ENCODE data around the gene TTC3. TPM values are rescaled to one million over a fixed set of nuclear protein-coding genes. Genes with fewer than 3 reads are reported as not detected.
A peak's percentile ranks its signal among the peaks of the same experiment; 100 is the strongest.

Gene TTC3
- total RNA-seq, 2 experiments from 2014 or later = 141 to 142 TPM

DNA sequence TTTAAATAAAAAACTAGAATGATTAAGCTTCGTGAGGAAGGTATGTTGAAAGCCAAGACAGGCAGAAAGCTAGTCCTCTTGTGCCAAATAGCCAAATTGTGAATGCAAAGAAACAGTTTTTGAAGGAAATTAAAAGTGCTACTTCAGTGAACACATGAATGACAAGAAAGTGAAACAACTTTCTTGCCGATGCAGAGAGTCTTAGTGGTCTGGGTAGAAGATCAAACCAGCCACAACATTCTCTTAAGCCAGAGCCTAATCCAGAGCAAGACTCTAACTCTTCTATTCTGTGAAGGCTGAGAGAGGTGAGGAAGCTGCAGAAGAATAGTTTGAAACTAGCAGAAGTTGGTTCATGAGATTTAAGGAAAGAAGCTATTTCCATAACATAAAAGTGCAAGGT lies 63.2 kb downstream of the TTC3 start:
- TF ChIP-seq, protein P1, sequence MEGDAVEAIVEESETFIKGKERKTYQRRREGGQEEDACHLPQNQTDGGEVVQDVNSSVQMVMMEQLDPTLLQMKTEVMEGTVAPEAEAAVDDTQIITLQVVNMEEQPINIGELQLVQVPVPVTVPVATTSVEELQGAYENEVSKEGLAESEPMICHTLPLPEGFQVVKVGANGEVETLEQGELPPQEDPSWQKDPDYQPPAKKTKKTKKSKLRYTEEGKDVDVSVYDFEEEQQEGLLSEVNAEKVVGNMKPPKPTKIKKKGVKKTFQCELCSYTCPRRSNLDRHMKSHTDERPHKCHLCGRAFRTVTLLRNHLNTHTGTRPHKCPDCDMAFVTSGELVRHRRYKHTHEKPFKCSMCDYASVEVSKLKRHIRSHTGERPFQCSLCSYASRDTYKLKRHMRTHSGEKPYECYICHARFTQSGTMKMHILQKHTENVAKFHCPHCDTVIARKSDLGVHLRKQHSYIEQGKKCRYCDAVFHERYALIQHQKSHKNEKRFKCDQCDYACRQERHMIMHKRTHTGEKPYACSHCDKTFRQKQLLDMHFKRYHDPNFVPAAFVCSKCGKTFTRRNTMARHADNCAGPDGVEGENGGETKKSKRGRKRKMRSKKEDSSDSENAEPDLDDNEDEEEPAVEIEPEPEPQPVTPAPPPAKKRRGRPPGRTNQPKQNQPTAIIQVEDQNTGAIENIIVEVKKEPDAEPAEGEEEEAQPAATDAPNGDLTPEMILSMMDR (IDR thresholded peaks at IDR 0.05) = no peak
- Mint-ChIP-seq H3K4me1 (ENCODE audit: low read depth) (peaks cover 19% of the 10 kb centered on the region), H3K27me3 (no peaks in the 10 kb centered on the region), H3K36me3 (ENCODE audit: low read depth) (peaks cover 88% of the 10 kb centered on the region), H3K4me3 (no peak overlapping the region), H3K9me3 (no peaks in the 10 kb centered on the region), H3K27ac (peak overlapping the region; percentile 38)
- CTCF ChIA-PET = no interaction called here
- POLR2A ChIA-PET = no interaction called here
- DNase-seq (peak in 1 of 14 experiments; percentile 2), ATAC-seq (ENCODE audit: poor library complexity) (no peak)
- peaks cover 73% of the 10 kb centered on the region for H3K36me3 ChIP-seq (ENCODE audit: insufficient read depth, low read length)
- no peak overlapping the region for H3K27ac ChIP-seq (ENCODE audit: low read depth in 1 of 2, low read length in 2 of 2)
- no peaks in the 10 kb centered on the region for H3K4me1 ChIP-seq (ENCODE audit: insufficient read depth, low read length)
- H3K9me3 ChIP-seq (ENCODE audit: control insufficient read depth in 1 of 2, insufficient read depth in 1 of 2, low read length in 2 of 2) = no peaks in the 10 kb centered on the region
- intact Hi-C loops (cut with DNase I, micrococcal nuclease) = no loop called here
- H3K27me3 ChIP-seq (ENCODE audit: control insufficient read depth in 1 of 2, insufficient read depth in 2 of 2, low read length in 2 of 2) = no peaks in the 10 kb centered on the region
- H3K4me3 ChIP-seq (ENCODE audit: low read length) = no peak overlapping the region

DNA sequence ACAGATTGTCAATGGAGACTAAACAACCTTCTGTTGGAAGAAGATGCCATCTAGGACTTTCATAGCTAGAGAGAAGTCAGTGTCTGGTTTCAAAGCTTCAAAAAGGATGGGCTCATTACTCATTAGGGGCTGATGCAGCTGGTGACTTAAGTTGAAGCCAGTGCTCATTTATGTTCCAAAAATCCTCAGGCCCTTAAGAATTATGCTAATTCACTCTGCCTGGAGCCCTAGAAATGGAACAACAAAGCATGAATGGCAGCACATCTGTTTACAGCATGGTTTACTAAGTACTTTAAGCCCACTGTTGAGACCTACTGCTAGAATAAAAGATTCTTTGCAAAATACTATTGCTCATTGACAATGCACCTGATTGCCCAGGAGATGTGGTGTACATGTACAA lies 63.7 kb downstream of the TTC3 start:
- peaks cover 72% of the 10 kb centered on the region for H3K36me3 ChIP-seq (ENCODE audit: insufficient read depth, low read length)
- POLR2A ChIA-PET = no interaction called here
- Mint-ChIP-seq H3K27me3 (no peaks in the 10 kb centered on the region), H3K4me1 (ENCODE audit: low read depth) (peaks cover 19% of the 10 kb centered on the region), H3K36me3 (ENCODE audit: low read depth) (peaks cover 86% of the 10 kb centered on the region), H3K9me3 (no peaks in the 10 kb centered on the region), H3K27ac (peak overlapping the region; percentile 38), H3K4me3 (no peak overlapping the region)
- no peaks in the 10 kb centered on the region for H3K9me3 ChIP-seq (ENCODE audit: control insufficient read depth in 1 of 2, insufficient read depth in 1 of 2, low read length in 2 of 2)
- TF ChIP-seq, protein P1 (IDR thresholded peaks at IDR 0.05) = no peak
- CTCF ChIA-PET = no interaction called here
- H3K4me1 ChIP-seq (ENCODE audit: insufficient read depth, low read length) = no peaks in the 10 kb centered on the region
- DNase-seq = no peak
- H3K27me3 ChIP-seq (ENCODE audit: control insufficient read depth in 1 of 2, insufficient read depth in 2 of 2, low read length in 2 of 2) = no peaks in the 10 kb centered on the region
- intact Hi-C loops (cut with DNase I, micrococcal nuclease) = no loop called here
- no peak overlapping the region for H3K4me3 ChIP-seq (ENCODE audit: low read length)
- no peak overlapping the region for H3K27ac ChIP-seq (ENCODE audit: low read depth in 1 of 2, low read length in 2 of 2)
- ATAC-seq (ENCODE audit: poor library complexity) = no peak

DNA sequence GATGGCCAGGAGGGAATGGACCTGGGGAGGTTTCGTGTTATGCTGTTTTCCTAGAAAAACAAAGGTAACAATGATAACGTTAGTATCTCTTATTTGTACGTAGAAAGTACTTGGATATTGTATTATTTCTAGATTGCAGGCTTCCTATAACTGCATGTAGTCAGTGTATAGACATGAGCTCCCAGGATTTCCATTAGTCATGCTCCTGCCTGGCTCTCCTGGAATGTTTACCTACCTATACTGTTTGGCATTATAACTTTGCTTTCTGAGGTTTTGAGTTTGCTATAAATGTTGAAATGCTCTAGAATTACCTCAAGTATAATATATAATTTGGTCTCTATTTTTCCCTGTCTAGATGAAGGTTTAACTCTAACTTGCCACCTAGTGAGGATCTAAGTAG lies 66.1 kb downstream of the TTC3 start:
- Mint-ChIP-seq H3K27me3 (no peaks in the 10 kb centered on the region), H3K36me3 (ENCODE audit: low read depth) (peaks cover 91% of the 10 kb centered on the region), H3K4me1 (ENCODE audit: low read depth) (peaks cover 19% of the 10 kb centered on the region), H3K27ac (no peak overlapping the region), H3K9me3 (no peaks in the 10 kb centered on the region), H3K4me3 (no peak overlapping the region)
- no peak overlapping the region for H3K27ac ChIP-seq (ENCODE audit: low read depth in 1 of 2, low read length in 2 of 2)
- CTCF ChIA-PET = no interaction called here
- H3K36me3 ChIP-seq (ENCODE audit: insufficient read depth, low read length) = peaks cover 55% of the 10 kb centered on the region
- POLR2A ChIA-PET = no interaction called here
- no peaks in the 10 kb centered on the region for H3K9me3 ChIP-seq (ENCODE audit: control insufficient read depth in 1 of 2, insufficient read depth in 1 of 2, low read length in 2 of 2)
- intact Hi-C loops (cut with DNase I, micrococcal nuclease) = no loop called here
- H3K4me1 ChIP-seq (ENCODE audit: insufficient read depth, low read length) = no peaks in the 10 kb centered on the region
- no peak overlapping the region for H3K4me3 ChIP-seq (ENCODE audit: low read length)
- DNase-seq (no peak), ATAC-seq (ENCODE audit: poor library complexity) (no peak)
- TF ChIP-seq, protein P1 (IDR thresholded peaks at IDR 0.05) = no peak
- H3K27me3 ChIP-seq (ENCODE audit: control insufficient read depth in 1 of 2, insufficient read depth in 2 of 2, low read length in 2 of 2) = no peaks in the 10 kb centered on the region

Data from CD4-positive, alpha-beta T cell (primary cell).